ENCODE measurements around the gene UCN3.
"Not testable (repeated sequence)": the region's sequence is repeated elsewhere in the genome, so short reads cannot be mapped to it uniquely, and the experiment has no call there.

UCN3 gene

GRCh38 chr10:5399332-5399731, 34.6 kb downstream of the UCN3 start:
- peaks cover 53% of the 10 kb centered on the region for H3K27me3 Mint-ChIP-seq
- H3K4me1 Mint-ChIP-seq = no peaks in the 10 kb centered on the region
- no peaks in the 10 kb centered on the region for H3K9me3 Mint-ChIP-seq
- no peak overlapping the region for H3K27ac Mint-ChIP-seq (ENCODE audit: low read depth)
- peaks cover 1% of the 10 kb centered on the region for H3K36me3 Mint-ChIP-seq (ENCODE audit: insufficient read depth)
- no peak for DNase-seq (ENCODE audit: low spot score in 2 of 2)
- H3K4me3 Mint-ChIP-seq = no peak overlapping the region
- ATAC-seq (replicated peaks; ENCODE audit: extremely low read depth, poor library complexity, severe bottlenecking) = no peak

GRCh38 chr10:5400468-5401240, 35.9 kb downstream of the UCN3 start:
- no peak overlapping the region for H3K27ac Mint-ChIP-seq (ENCODE audit: low read depth)
- H3K27me3 Mint-ChIP-seq = peaks cover 40% of the 10 kb centered on the region
- no peak overlapping the region for H3K4me3 Mint-ChIP-seq
- peaks cover 1% of the 10 kb centered on the region for H3K36me3 Mint-ChIP-seq (ENCODE audit: insufficient read depth)
- no peaks in the 10 kb centered on the region for H3K4me1 Mint-ChIP-seq
- ATAC-seq (replicated peaks; ENCODE audit: extremely low read depth, poor library complexity, severe bottlenecking) (no peak), DNase-seq (ENCODE audit: low spot score in 2 of 2) (no peak)
- no peaks in the 10 kb centered on the region for H3K9me3 Mint-ChIP-seq

- H3K27ac Mint-ChIP-seq (ENCODE audit: low read depth) = no peak overlapping the region
- H3K9me3 Mint-ChIP-seq = no peaks in the 10 kb centered on the region
- H3K36me3 Mint-ChIP-seq (ENCODE audit: insufficient read depth) = peaks cover 1% of the 10 kb centered on the region
- no peak overlapping the region for H3K4me3 Mint-ChIP-seq
- H3K4me1 Mint-ChIP-seq = no peaks in the 10 kb centered on the region
- H3K27me3 Mint-ChIP-seq = peaks cover 29% of the 10 kb centered on the region
- ATAC-seq (replicated peaks; ENCODE audit: extremely low read depth, poor library complexity, severe bottlenecking) (no peak), DNase-seq (ENCODE audit: low spot score in 2 of 2) (no peak)
Measured at GRCh38 chr10:5402798-5403197, 38.0 kb downstream of the UCN3 start.

GRCh38 chr10:5404208-5405041, 39.7 kb downstream of the UCN3 start, which contains the start of gene TUBAL3:
Gene TUBAL3 (minus strand): TSS chr10:5404828. CDS start chr10:5404792, 36 bp downstream.
- ATAC-seq (replicated peaks; ENCODE audit: extremely low read depth, poor library complexity, severe bottlenecking) = no peak
- H3K27me3 Mint-ChIP-seq = peaks cover 29% of the 10 kb centered on the region
- H3K4me1 Mint-ChIP-seq = no peaks in the 10 kb centered on the region
- H3K36me3 Mint-ChIP-seq (ENCODE audit: insufficient read depth) = peaks cover 1% of the 10 kb centered on the region
- H3K9me3 Mint-ChIP-seq = no peaks in the 10 kb centered on the region
- no peak within 1 kb of the TSS for H3K27ac Mint-ChIP-seq (ENCODE audit: low read depth)
- no peak within 1 kb of the TSS for H3K4me3 Mint-ChIP-seq
- no peak for DNase-seq (ENCODE audit: low spot score in 2 of 2)

- Mint-ChIP-seq H3K4me3 (no peak overlapping the region), H3K27me3 (peaks cover 35% of the 10 kb centered on the region), H3K36me3 (ENCODE audit: insufficient read depth) (peaks cover 1% of the 10 kb centered on the region), H3K4me1 (no peaks in the 10 kb centered on the region), H3K9me3 (no peaks in the 10 kb centered on the region), H3K27ac (ENCODE audit: low read depth) (no peak overlapping the region)
- ATAC-seq (replicated peaks; ENCODE audit: extremely low read depth, poor library complexity, severe bottlenecking) (no peak), DNase-seq (ENCODE audit: low spot score in 2 of 2) (no peak)
Measured at GRCh38 chr10:5406918-5407317, 42.2 kb downstream of the UCN3 start.

- not testable (repeated sequence) for H3K27ac Mint-ChIP-seq (ENCODE audit: low read depth); DNase-seq (ENCODE audit: low spot score in 2 of 2); H3K4me1 Mint-ChIP-seq; H3K4me3 Mint-ChIP-seq; H3K9me3 Mint-ChIP-seq; H3K36me3 Mint-ChIP-seq (ENCODE audit: insufficient read depth); ATAC-seq (replicated peaks; ENCODE audit: extremely low read depth, poor library complexity, severe bottlenecking)
- H3K27me3 Mint-ChIP-seq = peaks cover 35% of the 10 kb centered on the region
Measured at GRCh38 chr10:5410787-5411186, 46.0 kb downstream of the UCN3 start.

GRCh38 chr10:5411941-5412276, 47.1 kb downstream of the UCN3 start:
- Mint-ChIP-seq H3K9me3 (no peaks in the 10 kb centered on the region), H3K36me3 (ENCODE audit: insufficient read depth) (peaks cover 1% of the 10 kb centered on the region), H3K4me1 (no peaks in the 10 kb centered on the region), H3K27me3 (peaks cover 35% of the 10 kb centered on the region), H3K4me3 (no peak overlapping the region), H3K27ac (ENCODE audit: low read depth) (no peak overlapping the region)
- DNase-seq (ENCODE audit: low spot score in 2 of 2) (no peak), ATAC-seq (replicated peaks; ENCODE audit: extremely low read depth, poor library complexity, severe bottlenecking) (no peak)

- H3K4me1 Mint-ChIP-seq = no peaks in the 10 kb centered on the region
- DNase-seq (ENCODE audit: low spot score in 2 of 2) (peak; percentile 33 to 45), ATAC-seq (replicated peaks; ENCODE audit: extremely low read depth, poor library complexity, severe bottlenecking) (peak; percentile 63)
- H3K4me3 Mint-ChIP-seq = no peak within 1 kb of the TSS
- H3K9me3 Mint-ChIP-seq = no peaks in the 10 kb centered on the region
- peaks cover 1% of the 10 kb centered on the region for H3K36me3 Mint-ChIP-seq (ENCODE audit: insufficient read depth)
- peaks cover 35% of the 10 kb centered on the region for H3K27me3 Mint-ChIP-seq
- no peak within 1 kb of the TSS for H3K27ac Mint-ChIP-seq (ENCODE audit: low read depth)
Measured at GRCh38 chr10:5412277-5412941, 47.6 kb downstream of the UCN3 start, which contains the start of gene NET1. Gene NET1 (plus strand): TSS chr10:5412557. CDS start chr10:5412693, 136 bp downstream.

GRCh38 chr10:5413012-5413938, 48.5 kb downstream of the UCN3 start:
- Mint-ChIP-seq H3K27ac (ENCODE audit: low read depth) (no peak overlapping the region), H3K4me3 (no peak overlapping the region), H3K36me3 (ENCODE audit: insufficient read depth) (no peaks in the 10 kb centered on the region), H3K4me1 (no peaks in the 10 kb centered on the region), H3K27me3 (peaks cover 27% of the 10 kb centered on the region), H3K9me3 (peaks cover 2% of the 10 kb centered on the region)
- no peak for DNase-seq (ENCODE audit: low spot score in 2 of 2)
- no peak for ATAC-seq (replicated peaks; ENCODE audit: extremely low read depth, poor library complexity, severe bottlenecking)

- Mint-ChIP-seq H3K27me3 (no peaks in the 10 kb centered on the region), H3K4me1 (no peaks in the 10 kb centered on the region), H3K9me3 (peaks cover 6% of the 10 kb centered on the region), H3K27ac (ENCODE audit: low read depth) (no peak overlapping the region), H3K36me3 (ENCODE audit: insufficient read depth) (no peaks in the 10 kb centered on the region), H3K4me3 (no peak overlapping the region)
- DNase-seq (ENCODE audit: low spot score in 2 of 2) (no peak), ATAC-seq (replicated peaks; ENCODE audit: extremely low read depth, poor library complexity, severe bottlenecking) (no peak)
Measured at GRCh38 chr10:5416981-5417380, 52.2 kb downstream of the UCN3 start.

- DNase-seq (ENCODE audit: low spot score in 2 of 2) (no peak), ATAC-seq (replicated peaks; ENCODE audit: extremely low read depth, poor library complexity, severe bottlenecking) (no peak)
- H3K4me3 Mint-ChIP-seq = no peak overlapping the region
- no peaks in the 10 kb centered on the region for H3K36me3 Mint-ChIP-seq (ENCODE audit: insufficient read depth)
- peaks cover 6% of the 10 kb centered on the region for H3K9me3 Mint-ChIP-seq
- no peaks in the 10 kb centered on the region for H3K27me3 Mint-ChIP-seq
- no peak overlapping the region for H3K27ac Mint-ChIP-seq (ENCODE audit: low read depth)
- no peaks in the 10 kb centered on the region for H3K4me1 Mint-ChIP-seq
Measured at GRCh38 chr10:5418584-5418983, 53.8 kb downstream of the UCN3 start.

Data from central memory CD8-positive, alpha-beta T cell (primary cell).